Cardiac fibroblast (primary cell): ENCODE measurements around the gene MLC1.

Experiments
- DNase-seq, 2 donors: peaks; one replicate each; pipeline versions ENCODE4 v3.0.0 to v3.0.0-alpha.2; 2010; ENCODE audit warnings: low read depth in 2 of 2
- H3K4me3 ChIP-seq, 2 donors: replicated peaks in 1 of 2; 1 replicate in 1 of 2; 2 replicates in 1 of 2; pipeline ENCODE4 v1.5.1; 2011; ENCODE audit warnings: low read depth in 2 of 2, low read length in 2 of 2, mild to moderate bottlenecking in 2 of 2, moderate library complexity in 1 of 2
- CTCF ChIP-seq: IDR thresholded peaks from one replicate; pipeline ENCODE4 v1.5.1; 2011; ENCODE audit warnings: low read depth, mild to moderate bottlenecking, low read length, inconsistent platforms

Gene MLC1

DNA sequence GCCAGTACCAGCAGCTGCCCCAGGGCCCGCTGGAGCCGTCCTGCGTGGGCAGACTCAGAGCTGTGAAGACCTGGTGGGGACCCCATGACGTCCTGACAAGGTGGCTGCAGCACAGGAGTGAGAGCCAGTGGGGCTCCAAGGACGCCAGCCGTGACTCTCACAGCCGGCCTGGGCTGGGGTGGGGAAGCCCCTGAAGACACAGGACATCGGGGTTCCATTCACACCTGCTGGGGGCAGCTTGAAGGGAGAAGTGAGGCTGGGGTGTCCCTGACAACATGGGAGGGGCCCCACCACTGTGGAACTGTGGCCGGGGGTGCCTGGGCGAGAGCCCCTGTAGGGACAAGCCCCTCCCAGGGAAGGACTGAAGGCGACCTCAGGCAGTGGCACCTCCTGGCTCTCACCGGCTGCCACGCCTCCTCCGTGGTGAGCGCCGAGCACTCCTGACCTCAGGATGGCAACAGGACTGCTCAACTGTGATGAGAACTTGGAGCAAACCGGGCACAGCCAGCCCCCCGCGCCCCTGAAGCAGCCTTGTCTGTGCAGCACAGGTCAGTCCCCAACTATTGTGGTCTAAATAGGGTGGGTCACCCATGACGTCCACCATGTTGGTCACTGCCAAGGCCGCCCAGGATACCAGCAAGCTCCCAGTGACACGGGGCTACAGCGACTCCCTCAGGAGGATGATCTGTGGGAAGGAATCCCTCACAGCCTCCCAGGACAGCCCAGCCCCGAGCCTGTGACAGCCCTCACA lies 49.9 kb downstream of the MLC1 start:
- H3K4me3 ChIP-seq: no peak overlapping the region
- DNase-seq: no peak
- TF ChIP-seq CTCF: no peak

- DNase-seq: no peak
- no peak for TF ChIP-seq CTCF
- H3K4me3 ChIP-seq: no peak overlapping the region
Measured at GRCh38 chr22:50034126-50035081, 50.8 kb downstream of the MLC1 start.

GRCh38 chr22:50032941-50033601 lies 52.2 kb downstream of the MLC1 start:
- H3K4me3 ChIP-seq: no peak overlapping the region
- no peak for TF ChIP-seq CTCF
- DNase-seq: no peak

- no peak for TF ChIP-seq CTCF
- H3K4me3 ChIP-seq: no peak overlapping the region
- no peak for DNase-seq
Measured at GRCh38 chr22:50032109-50032871, 52.9 kb downstream of the MLC1 start.

DNA sequence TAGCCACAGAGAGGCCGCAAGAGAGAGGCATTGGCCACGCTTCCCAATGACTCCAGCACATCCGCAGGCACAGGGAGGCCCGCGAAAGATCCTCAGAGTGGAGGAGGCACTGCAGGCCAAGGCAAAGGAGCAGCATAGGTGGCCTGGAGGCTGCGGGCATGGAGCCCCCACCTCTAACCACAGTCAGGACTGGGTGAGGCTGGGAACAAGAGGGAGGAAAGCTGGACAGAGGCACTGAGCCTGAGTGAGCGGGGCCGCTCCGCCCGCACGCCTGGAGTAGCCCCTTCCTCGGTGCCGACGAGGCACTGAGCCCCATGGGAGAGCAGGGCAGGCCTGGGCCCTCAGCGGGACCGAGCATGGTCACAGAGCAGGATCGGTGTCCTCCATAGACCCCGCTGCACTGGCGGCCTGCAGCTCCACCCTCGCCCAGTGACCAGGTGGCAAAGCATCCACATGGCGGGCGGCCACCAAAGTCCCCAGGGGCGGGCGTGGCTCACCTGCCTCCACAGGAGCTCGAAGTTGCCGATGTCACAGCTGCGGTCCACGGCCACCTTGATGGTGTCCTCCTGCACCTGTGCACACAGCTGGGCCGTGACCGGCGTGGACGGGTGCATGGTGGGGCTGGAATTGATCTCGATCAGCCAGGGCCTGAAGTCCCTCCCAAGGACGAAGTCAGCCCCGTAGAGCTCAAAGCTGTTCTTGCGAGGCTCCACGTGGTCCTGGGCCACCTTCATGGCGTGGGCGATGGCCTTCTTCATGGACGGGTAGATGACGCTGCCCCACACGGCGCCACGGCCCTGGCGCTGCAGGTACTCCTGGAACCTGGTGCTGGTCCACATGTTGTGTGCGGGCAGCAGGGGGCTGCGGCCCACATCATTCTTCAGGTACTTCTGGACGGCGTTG lies 53.8 kb downstream of the MLC1 start:
- no peak overlapping the region for H3K4me3 ChIP-seq
- no peak for DNase-seq
- TF ChIP-seq CTCF: no peak
